GM19193 (cell line): ENCODE results near the gene VSTM4.

Experiments
- POLR2A ChIP-seq: IDR thresholded peaks from 4 replicates; pipeline ENCODE4 v1.6.1; 2011; ENCODE audit not compliant: insufficient read depth, insufficient read length; ENCODE audit errors: extremely low read depth

Gene VSTM4

GRCh38 chr10:49008091-49008490 lies 107.2 kb downstream of the VSTM4 start:
- TF ChIP-seq POLR2A = no peak

- TF ChIP-seq POLR2A = no peak
Observed at GRCh38 chr10:49007129-49007528, 108.2 kb downstream of the VSTM4 start.

- TF ChIP-seq POLR2A = no peak
Observed at GRCh38 chr10:49005270-49005669, 110.1 kb downstream of the VSTM4 start.

DNA sequence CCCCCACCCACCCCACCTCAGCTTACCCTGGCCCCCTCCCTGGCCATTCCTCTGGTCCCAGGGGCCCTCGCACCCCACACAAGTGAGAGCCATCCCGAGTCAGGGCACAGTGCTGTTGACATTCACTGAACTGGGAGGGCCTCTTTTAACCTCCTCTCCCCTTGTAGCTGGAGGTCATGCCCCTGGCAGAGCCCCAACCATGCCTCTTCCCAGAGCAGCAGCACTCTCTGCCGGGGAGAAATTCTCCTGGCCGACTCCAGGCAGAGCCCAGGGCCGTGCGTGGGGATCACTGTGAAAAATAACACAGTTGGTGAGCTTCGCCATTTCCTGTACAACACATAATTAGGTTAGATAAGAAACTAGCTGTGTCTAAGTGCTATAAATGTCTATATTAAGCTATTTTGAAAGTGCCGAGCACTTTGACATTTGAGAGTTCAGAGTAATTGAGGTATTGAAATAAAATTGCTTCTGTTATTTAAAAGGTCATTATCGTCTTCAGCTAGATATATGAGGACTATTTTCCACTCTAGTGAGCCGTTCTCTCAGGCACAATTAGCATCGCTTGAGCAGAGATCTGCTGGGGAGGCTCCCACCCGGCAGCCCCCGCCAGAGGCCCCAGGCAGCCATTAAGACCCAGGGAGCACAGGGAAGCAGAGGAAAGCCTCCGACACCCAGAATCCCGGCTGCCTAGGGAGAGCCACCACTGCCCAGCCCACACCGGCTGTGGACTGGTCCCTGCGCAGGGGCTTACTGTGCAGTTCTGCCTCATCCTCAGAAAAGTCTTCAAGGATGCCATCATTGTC lies 113.3 kb downstream of the VSTM4 start:
- TF ChIP-seq POLR2A = no peak

DNA sequence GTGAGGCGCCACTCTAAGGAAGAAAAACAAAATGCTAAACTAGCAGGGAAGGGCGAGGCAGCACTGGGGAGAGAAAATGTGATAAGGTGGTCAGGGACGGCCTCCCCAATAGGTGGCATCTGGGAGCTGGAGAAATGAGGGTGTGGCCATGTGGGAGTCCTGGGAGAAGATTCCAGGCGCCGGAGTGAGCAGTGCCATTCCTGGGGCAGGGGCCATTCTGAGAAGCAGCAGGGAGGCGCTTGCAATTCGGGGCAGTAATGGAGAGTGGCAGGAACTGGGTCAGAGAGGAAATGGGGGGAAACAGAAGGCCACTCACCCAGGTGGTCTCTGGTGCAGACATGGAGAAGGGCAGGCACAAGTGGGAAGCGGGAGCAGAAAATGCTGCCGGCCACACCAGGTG lies 113.9 kb downstream of the VSTM4 start:
- TF ChIP-seq POLR2A = no peak

DNA sequence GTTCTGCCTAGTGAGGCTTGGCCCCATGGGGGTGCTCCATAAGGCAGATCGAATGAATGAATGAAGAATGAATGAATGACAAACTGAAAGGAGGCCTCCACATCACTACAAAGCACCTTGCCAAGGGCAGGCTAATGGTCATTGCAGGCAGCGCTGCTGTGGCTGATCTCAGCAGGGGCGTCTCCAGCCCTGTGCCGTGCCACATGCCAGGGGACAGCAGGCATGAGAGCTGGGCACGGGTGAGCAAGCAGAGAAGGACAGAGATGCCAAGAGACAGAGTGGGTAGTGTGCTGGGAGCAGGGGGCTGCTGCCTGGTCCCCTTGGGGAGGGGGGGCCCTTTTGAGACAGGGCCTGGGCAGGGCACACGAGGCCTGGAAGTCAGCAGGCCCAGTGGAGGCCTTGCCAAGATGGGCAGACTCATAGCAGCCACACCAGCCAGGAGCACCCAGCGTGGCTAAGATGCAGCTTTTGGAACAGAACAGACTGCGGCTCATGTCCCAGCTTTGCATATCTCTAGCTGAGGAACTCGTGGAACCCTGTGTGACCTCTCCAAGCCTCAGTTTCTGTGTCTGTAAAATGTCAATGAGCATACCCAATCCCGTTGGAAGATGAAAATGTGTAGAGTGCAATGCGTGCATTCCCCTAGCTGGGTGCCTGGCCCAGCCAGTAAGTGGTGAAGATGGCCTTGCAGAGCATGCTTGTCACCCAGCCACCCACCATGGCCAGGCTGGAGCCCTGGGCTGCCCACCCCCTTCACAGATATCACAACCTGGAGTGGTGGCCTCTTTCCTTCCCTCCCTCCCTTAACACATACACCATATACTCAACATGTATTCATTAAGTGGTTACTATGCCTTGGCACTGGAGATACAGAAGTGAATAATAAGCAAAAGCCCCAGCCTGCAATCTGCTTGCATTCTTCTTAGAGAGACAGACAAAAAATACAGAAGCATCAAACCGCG lies 114.6 kb downstream of the VSTM4 start:
- TF ChIP-seq POLR2A = no peak

DNA sequence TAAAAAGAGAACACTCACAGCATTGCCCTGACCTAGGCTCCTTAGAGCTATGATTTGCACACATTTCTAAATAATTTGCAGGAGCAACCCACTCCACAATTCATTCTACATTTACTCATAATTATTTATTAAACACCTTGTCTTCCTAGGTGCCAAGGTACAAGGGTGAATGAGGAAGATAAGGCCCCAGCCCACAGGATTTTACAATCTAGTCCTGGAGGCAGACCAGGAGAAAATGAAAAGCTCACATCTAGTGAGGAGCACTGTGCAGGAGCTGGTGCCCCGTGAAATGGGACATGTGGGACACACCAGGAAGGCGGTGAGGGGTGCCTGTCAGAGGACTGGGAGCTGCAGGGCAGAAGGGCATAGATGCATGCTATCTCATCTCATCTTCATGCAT lies 116.0 kb downstream of the VSTM4 start:
- no peak for TF ChIP-seq POLR2A

GRCh38 chr10:48996329-48996728 lies 119.0 kb downstream of the VSTM4 start:
- no peak for TF ChIP-seq POLR2A

- no peak for TF ChIP-seq POLR2A
Observed at GRCh38 chr10:48993627-48994026, 121.7 kb downstream of the VSTM4 start.

GRCh38 chr10:48990226-48990625 lies 125.1 kb downstream of the VSTM4 start:
- no peak for TF ChIP-seq POLR2A

DNA sequence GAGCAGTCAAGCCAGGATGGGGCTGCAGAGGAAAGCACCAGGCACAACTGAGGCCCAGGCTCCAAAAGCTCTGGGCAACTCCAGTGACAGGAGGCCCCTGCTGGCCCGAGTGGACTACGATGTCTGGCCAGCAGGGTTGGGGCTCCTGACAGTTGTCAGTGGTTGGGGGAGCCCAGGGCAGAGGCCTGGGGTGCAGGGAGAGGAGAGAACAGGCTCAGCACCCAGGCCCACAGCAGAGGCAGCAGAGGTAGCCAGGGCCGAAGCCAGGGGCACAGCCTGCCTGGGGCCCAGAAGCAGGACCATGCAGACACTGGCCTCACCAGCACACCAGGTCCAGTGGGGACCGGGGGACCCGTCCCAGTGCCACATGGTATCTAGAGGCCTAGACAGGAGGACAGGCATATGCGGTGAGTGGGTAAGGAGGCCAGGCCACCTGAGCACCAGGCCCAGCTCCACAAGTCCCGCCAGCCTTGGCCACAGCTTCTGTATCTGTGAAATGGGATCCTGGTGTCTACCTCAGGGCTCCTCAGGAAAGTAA lies 129.6 kb downstream of the VSTM4 start:
- no peak for TF ChIP-seq POLR2A

DNA sequence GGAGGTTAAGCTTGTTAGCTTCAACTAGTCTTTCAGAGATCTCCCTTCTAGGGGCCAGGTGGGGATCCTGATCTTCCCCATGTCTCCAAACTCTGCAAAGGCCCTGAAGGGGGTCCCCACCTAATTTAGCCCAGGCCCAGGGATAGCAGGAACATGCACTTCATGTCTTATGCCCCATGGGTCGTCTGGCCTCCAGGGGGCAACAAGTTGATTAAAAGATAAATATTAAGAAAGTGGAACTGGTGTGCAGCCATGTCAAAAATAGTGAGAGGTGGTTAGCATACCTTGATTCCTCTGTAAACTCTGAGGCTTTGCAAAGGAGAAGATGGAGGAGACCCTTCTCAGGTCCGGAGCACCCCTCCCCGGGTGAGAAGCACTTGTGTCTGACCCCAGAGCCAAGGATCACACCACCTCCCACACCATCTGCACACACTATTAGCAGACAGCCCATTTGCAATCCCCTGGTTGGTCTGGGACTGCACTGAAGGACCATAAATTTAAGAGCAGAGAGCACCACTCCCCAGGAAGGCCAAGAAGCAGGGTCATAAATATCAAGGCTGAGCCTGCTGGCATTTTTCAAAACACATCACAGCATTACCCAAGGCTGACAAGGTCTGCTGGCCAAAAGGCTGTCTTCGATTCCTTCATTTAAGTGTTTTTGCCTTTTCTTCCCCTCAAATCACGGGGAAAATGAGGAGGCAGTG lies 131.5 kb downstream of the VSTM4 start:
- no peak for TF ChIP-seq POLR2A

- no peak for TF ChIP-seq POLR2A
Observed at GRCh38 chr10:48982584-48982983, 132.7 kb downstream of the VSTM4 start.

DNA sequence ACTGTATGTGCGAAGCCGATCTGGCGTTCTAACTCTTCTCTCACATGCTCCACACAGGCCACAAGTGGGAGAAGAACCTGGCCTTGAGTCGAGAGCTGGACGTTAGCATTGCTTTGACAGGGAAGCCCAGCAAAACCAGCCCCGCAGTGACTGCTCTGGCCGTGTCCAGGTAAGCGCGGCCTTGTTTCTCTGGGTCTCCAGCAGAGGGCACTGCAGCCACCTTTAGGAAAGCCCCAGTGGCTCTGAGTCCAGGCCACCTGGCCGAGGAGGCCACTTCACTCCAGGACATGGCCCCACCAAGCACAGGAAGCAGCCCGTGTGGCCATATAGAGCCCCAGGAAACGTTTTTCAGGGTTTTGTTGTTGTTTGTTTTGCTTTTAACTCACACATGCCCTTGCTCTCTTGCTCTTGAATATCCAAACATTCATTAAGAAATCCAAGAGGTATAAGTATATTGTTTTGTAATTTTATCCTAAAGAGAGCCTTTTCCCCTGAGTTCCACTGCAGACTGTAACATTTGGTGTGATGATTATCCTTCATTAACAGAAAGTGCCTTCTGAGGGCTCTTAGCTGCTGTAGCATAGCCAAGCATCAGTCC lies 133.9 kb downstream of the VSTM4 start:
- no peak for TF ChIP-seq POLR2A
